Endothelial cell of umbilical vein (primary cell): Measurements from ENCODE around the gene SMOC2. TPM values are rescaled to one million over a fixed set of nuclear protein-coding genes. Genes with fewer than 3 reads are reported as not detected.

ENCODE experiments used
- BruUV-seq: library from RNA; stranded (reverse); fragments of 400-500 nt; replicated peaks from 2 replicates; lab custom pipeline; 2021; lab: Mats Ljungman, UMichigan
- CTCF ChIA-PET: fragments of 300-600, 350-600 bp; sonication (Branson Sonifier 250); formaldehyde crosslinking; loops from one replicate; lab custom pipeline; 2021; ENCODE audit warnings: antibody characterized with exemption, inconsistent platforms; lab: Charles Lee
- POLR2A ChIA-PET: fragments of 300-600, 350-600 bp; sonication (Branson Sonifier 250); formaldehyde crosslinking; loops from one replicate; lab custom pipeline; 2021; ENCODE audit warnings: antibody characterized with exemption, inconsistent platforms; lab: Charles Lee
- DNase-seq: peaks from one replicate; pipeline ENCODE4 v3.0.0-alpha.2; 2011; ENCODE audit warnings: low read depth, low spot score
- FAIRE-seq: peaks from 2 replicates; lab custom pipeline; 2011; peaks lifted over from hg19 to GRCh38; lab: Jason Lieb, UNC
- H2AFZ ChIP-seq: 2 replicates; pipeline ENCODE4 v1.6.0; 2012; ENCODE audit warnings: low read depth, low read length, control low read depth, inconsistent platforms
- H3K27ac ChIP-seq: 2 replicates; pipeline ENCODE4 v1.5.1; 2011; ENCODE audit warnings: low read depth, mild to moderate bottlenecking, control low read depth, low read length, moderate library complexity; ENCODE audit not compliant: insufficient read depth
- H3K27me3 ChIP-seq, 2 experiments: 2 replicates each; pipeline versions ENCODE4 v1.6.0 to v1.6.1; 2011; ENCODE audit warnings: low read length in 2 of 2, mixed read lengths in 1 of 2; ENCODE audit not compliant: control insufficient read depth in 2 of 2, insufficient read depth in 2 of 2
- H3K36me3 ChIP-seq, 2 experiments: 2 replicates in 1 of 2; 3 replicates in 1 of 2; pipeline ENCODE4 v1.5.1; 2011; ENCODE audit warnings: low read length in 2 of 2, mild to moderate bottlenecking in 1 of 2, moderate library complexity in 1 of 2; ENCODE audit not compliant: control insufficient read depth in 2 of 2, insufficient read depth in 2 of 2; ENCODE audit errors: extremely low read depth in 1 of 2
- H3K4me1 ChIP-seq: 3 replicates; pipeline ENCODE4 v1.5.1; 2011; ENCODE audit warnings: mild to moderate bottlenecking, low read length; ENCODE audit not compliant: control insufficient read depth, insufficient read depth; ENCODE audit errors: extremely low read depth
- H3K4me2 ChIP-seq: 2 replicates; pipeline ENCODE4 v1.6.1; 2011; ENCODE audit warnings: low read length, control low read depth, mixed read lengths; ENCODE audit not compliant: insufficient read depth
- H3K4me3 ChIP-seq, 3 experiments: fragments of 200-600 bp in 1 of 3; sonication (generic), shearing (Covaris generic) in 1 of 3; replicated peaks in 1 of 3; 2 replicates each; pipeline ENCODE4 v1.5.1; 2011 to 2016; ENCODE audit warnings: control low read depth in 3 of 3, low read length in 3 of 3, mild to moderate bottlenecking in 2 of 3, inconsistent platforms in 1 of 3, low read depth in 1 of 3, moderate library complexity in 1 of 3; ENCODE audit not compliant: insufficient read depth in 1 of 3
- H3K79me2 ChIP-seq: 2 replicates; pipeline ENCODE4 v1.6.0; 2012; ENCODE audit warnings: low read length, inconsistent platforms; ENCODE audit not compliant: control insufficient read depth, insufficient read depth
- H3K9ac ChIP-seq: replicated peaks from 2 replicates; pipeline ENCODE3; 2011; ENCODE audit warnings: low read length, control low read depth; ENCODE audit not compliant: insufficient read depth; ENCODE audit errors: extremely low read depth
- H3K9me1 ChIP-seq: replicated peaks from 3 replicates; pipeline ENCODE4 v1.6.0; 2011; ENCODE audit warnings: mild to moderate bottlenecking, low read length; ENCODE audit not compliant: control insufficient read depth, insufficient read depth; ENCODE audit errors: extremely low read depth
- H3K9me3 ChIP-seq: replicated peaks from 2 replicates; pipeline ENCODE4 v1.5.1; 2012; ENCODE audit warnings: low read length, inconsistent platforms; ENCODE audit not compliant: control insufficient read depth, insufficient read depth
- H4K20me1 ChIP-seq: replicated peaks from 2 replicates; pipeline ENCODE3; 2011; ENCODE audit warnings: mild to moderate bottlenecking, low read length; ENCODE audit not compliant: control insufficient read depth, insufficient read depth; ENCODE audit errors: extremely low read depth
- EZH2 ChIP-seq: IDR thresholded peaks from 2 replicates; pipeline ENCODE4 v1.6.1; 2012; ENCODE audit warnings: borderline replicate concordance, low read depth, mild to moderate bottlenecking, moderate library complexity, low read length, inconsistent platforms; ENCODE audit not compliant: severe bottlenecking
- FOS ChIP-seq: IDR thresholded peaks from 2 replicates; pipeline ENCODE4 v1.6.1; 2011; ENCODE audit warnings: mild to moderate bottlenecking, low read length, moderate library complexity, borderline replicate concordance; ENCODE audit not compliant: insufficient read depth
- GATA2 ChIP-seq: IDR thresholded peaks from 2 replicates; pipeline ENCODE4 v1.7.0; 2011; ENCODE audit warnings: low read depth, mild to moderate bottlenecking, moderate library complexity, mixed read lengths, low read length; ENCODE audit not compliant: insufficient read length, insufficient read depth
- JUN ChIP-seq: IDR thresholded peaks from 2 replicates; pipeline ENCODE4 v1.6.1; 2011; ENCODE audit warnings: borderline replicate concordance, low read depth; ENCODE audit not compliant: insufficient read length, insufficient read depth
- MYC ChIP-seq: IDR thresholded peaks from one replicate; pipeline ENCODE4 v1.6.1; 2011; ENCODE audit warnings: mild to moderate bottlenecking, low read depth, low read length
- POLR2A ChIP-seq: IDR thresholded peaks from 2 replicates; pipeline ENCODE4 v1.6.1; 2012; ENCODE audit warnings: low read depth, mild to moderate bottlenecking, control low read depth, low read length
- POLR2AphosphoS5 ChIP-seq: IDR thresholded peaks from 2 replicates; pipeline ENCODE4 v1.6.1; 2012; ENCODE audit warnings: low read depth, mild to moderate bottlenecking, control low read depth, low read length, moderate library complexity; ENCODE audit not compliant: insufficient read depth
- dilution Hi-C: fragments of 300-500 bp; cut with MboI; formaldehyde crosslinking; loops from one replicate; pipeline ENCODE4 v1.15.0; 2019; ENCODE audit warnings: low sequenced_read_pairs; ENCODE audit not compliant: extremely low pct_ligation_motif_present
- intact Hi-C: fragments of 100-400 bp; cut with micrococcal nuclease; formaldehyde crosslinking; loops from one replicate; pipeline ENCODE4 v1.10.0; 2022
- polyA plus RNA-seq, 4 experiments: library from polyadenylated mRNA; depleted of rRNA in 3 of 4; stranded (reverse) in 3 of 4; unstranded in 1 of 4; fragments of >200 nt; gene quantifications; 2 replicates each; pipeline versions ENCODE4 v1.2.1 to v1.2.3, GENCODE V29; 2011 to 2012; ENCODE audit warnings: missing spikeins in 1 of 4
- total RNA-seq: library from RNA; stranded (reverse); gene quantifications from 2 replicates; pipeline ENCODE4 v1.2.3, GENCODE V29; 2021
- TF ChIP-seq, protein P1 (sequence below): IDR thresholded peaks from 2 replicates; pipeline ENCODE4 v1.6.1; 2011; ENCODE audit not compliant: insufficient read depth, insufficient read length
- TF ChIP-seq, protein P2 (sequence below), 2 donors: IDR thresholded peaks; 1 replicate in 1 of 2; 2 replicates in 1 of 2; pipeline ENCODE4 v1.5.1; 2011; ENCODE audit warnings: low read length in 2 of 2, mild to moderate bottlenecking in 2 of 2, moderate library complexity in 2 of 2, control low read depth in 1 of 2, inconsistent platforms in 1 of 2, low read depth in 1 of 2; ENCODE audit not compliant: insufficient read depth in 1 of 2; ENCODE audit errors: extremely low read depth in 1 of 2

SMOC2 gene
- total and polyA plus RNA-seq, 2 donors (not counting 3 experiments of a cell fraction or from before 2014, with no cell fraction given): not detected

DNA sequence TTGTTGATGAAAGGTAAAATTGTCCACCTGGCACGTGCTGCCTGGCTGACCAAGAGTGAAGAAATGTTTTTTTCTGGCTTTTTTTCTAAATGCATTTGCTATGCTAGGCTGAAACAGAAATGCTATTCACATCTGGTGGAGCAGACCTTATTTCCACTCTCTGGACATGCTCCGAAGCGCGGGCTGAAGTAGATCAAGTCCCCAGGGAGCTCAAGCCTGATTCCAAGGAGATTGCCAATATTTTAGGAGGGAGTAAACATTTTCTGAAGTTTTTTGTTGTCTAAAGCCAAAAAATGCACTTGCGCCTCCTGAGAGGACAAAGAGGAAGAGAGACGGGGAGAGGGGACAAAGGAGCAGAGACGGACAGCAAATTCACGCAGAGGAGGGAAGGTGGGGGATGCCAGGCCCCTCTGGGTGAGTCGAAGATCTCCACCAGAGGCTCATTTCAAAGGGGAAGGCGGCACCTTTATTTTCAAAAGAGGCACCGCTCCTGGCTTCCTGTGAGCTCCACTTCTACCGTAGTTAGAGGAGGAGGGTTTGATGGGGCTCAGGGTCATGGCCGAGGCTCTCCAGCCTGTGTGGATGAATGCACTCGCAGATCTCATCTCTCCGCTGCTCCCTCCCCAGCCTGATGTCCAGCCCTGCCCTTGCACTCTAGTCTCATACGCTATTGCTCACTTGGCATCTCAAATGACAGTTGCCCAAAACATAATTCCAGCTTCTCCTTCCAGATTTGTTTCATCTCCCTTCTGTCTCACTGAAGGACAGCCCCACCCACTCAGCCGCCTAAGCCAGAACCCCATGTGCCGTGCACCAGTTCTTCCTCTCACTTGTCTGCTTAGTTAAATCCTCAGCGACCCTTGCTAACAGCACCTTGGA lies 23.1 kb upstream of the SMOC2 start:
- CTCF ChIA-PET: no interaction called here
- Histone ChIP-seq H3K4me2 (no peak overlapping the region), H3K9me1 (no peaks in the 10 kb centered on the region), H3K4me1 (no peaks in the 10 kb centered on the region), H3K27ac (no peak overlapping the region), H4K20me1 (no peaks in the 10 kb centered on the region), H3K9ac (no peak overlapping the region), H3K4me3 (no peak overlapping the region), H3K27me3 (no peaks in the 10 kb centered on the region), H2AFZ (no peak overlapping the region), H3K36me3 (no peaks in the 10 kb centered on the region), H3K9me3 (no peaks in the 10 kb centered on the region), H3K79me2 (no peaks in the 10 kb centered on the region)
- intact Hi-C loops: no loop called here
- DNase-seq (no peak), FAIRE-seq (no peak)
- BruUV-seq: no TSS peak
- TF ChIP-seq, protein P1, sequence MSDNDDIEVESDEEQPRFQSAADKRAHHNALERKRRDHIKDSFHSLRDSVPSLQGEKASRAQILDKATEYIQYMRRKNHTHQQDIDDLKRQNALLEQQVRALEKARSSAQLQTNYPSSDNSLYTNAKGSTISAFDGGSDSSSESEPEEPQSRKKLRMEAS: no peak
- TF ChIP-seq POLR2AphosphoS5: no peak
- TF ChIP-seq GATA2: no peak
- TF ChIP-seq FOS: no peak
- no peak for TF ChIP-seq POLR2A
- TF ChIP-seq, protein P2, sequence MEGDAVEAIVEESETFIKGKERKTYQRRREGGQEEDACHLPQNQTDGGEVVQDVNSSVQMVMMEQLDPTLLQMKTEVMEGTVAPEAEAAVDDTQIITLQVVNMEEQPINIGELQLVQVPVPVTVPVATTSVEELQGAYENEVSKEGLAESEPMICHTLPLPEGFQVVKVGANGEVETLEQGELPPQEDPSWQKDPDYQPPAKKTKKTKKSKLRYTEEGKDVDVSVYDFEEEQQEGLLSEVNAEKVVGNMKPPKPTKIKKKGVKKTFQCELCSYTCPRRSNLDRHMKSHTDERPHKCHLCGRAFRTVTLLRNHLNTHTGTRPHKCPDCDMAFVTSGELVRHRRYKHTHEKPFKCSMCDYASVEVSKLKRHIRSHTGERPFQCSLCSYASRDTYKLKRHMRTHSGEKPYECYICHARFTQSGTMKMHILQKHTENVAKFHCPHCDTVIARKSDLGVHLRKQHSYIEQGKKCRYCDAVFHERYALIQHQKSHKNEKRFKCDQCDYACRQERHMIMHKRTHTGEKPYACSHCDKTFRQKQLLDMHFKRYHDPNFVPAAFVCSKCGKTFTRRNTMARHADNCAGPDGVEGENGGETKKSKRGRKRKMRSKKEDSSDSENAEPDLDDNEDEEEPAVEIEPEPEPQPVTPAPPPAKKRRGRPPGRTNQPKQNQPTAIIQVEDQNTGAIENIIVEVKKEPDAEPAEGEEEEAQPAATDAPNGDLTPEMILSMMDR (IDR thresholded peaks at IDR 0.05; ENCODE audit: extremely low read depth in 1 of 2, insufficient read depth in 1 of 2, low read depth in 1 of 2, low read length in 2 of 2): no peak
- no peak for TF ChIP-seq MYC
- TF ChIP-seq JUN: no peak
- TF ChIP-seq EZH2: no peak
- dilution Hi-C loops: no loop called here
- POLR2A ChIA-PET: no interaction called here
